GM18909 (cell line): ENCODE measurements around the gene FDXR.
"Not testable (repeated sequence)": the region's sequence is repeated elsewhere in the genome, so short reads cannot be mapped to it uniquely, and the experiment has no call there.

Source experiments
- ATAC-seq: cut with Tn5 transposase; IDR thresholded peaks from one replicate; pipeline ENCODE4 v1.9.1; 2021; ENCODE audit warnings: mild to moderate bottlenecking; ENCODE audit not compliant: unreplicated experiment, poor library complexity

FDXR gene

GRCh38 chr17:74873874-74874614, 1.2 kb upstream of the FDXR start:
- ATAC-seq: no peak

GRCh38 chr17:74873037-74873873, 461 bp upstream of the FDXR start:
- ATAC-seq: peak; percentile 89

GRCh38 chr17:74871356-74872076, 1.3 kb downstream of the FDXR start:
- ATAC-seq: no peak

GRCh38 chr17:74870512-74870911, 2.3 kb downstream of the FDXR start:
- no peak for ATAC-seq

- ATAC-seq: not testable (repeated sequence)
Observed at GRCh38 chr17:74870028-74870427, 2.8 kb downstream of the FDXR start.

GRCh38 chr17:74868908-74869255, 3.9 kb downstream of the FDXR start:
- ATAC-seq: no peak

GRCh38 chr17:74868251-74868907, 4.4 kb downstream of the FDXR start:
- ATAC-seq: no peak

- ATAC-seq: no peak
Observed at GRCh38 chr17:74866198-74866835, 6.5 kb downstream of the FDXR start.

GRCh38 chr17:74865504-74866197, 7.1 kb downstream of the FDXR start:
- ATAC-seq: no peak

- no peak for ATAC-seq
Observed at GRCh38 chr17:74864866-74865395, 7.9 kb downstream of the FDXR start.

- ATAC-seq: no peak
Observed at GRCh38 chr17:74864297-74864865, 8.4 kb downstream of the FDXR start.

GRCh38 chr17:74863420-74864296, 9.1 kb downstream of the FDXR start:
- no peak for ATAC-seq

- ATAC-seq: no peak
Observed at GRCh38 chr17:74862919-74863318, 9.9 kb downstream of the FDXR start.

- no peak for ATAC-seq
Observed at GRCh38 chr17:74862108-74862901, 10.5 kb downstream of the FDXR start.

GRCh38 chr17:74861662-74862107, 11.1 kb downstream of the FDXR start:
- ATAC-seq: no peak

GRCh38 chr17:74860872-74861661, 11.7 kb downstream of the FDXR start:
- ATAC-seq: no peak
